Ascending aorta (tissue), 2 donors: Measurements from ENCODE around the gene HES5. TPM values are rescaled to one million over a fixed set of nuclear protein-coding genes. Genes with fewer than 3 reads are reported as not detected.

Source experiments
- DNase-seq, 2 donors: peaks; one replicate each; pipeline ENCODE4 v3.0.0-alpha.2; 2019; ENCODE audit warnings: low spot score in 2 of 2
- H3K27ac ChIP-seq, 2 donors: fragments of 200-600 bp; sonication (generic); one replicate each; pipeline ENCODE4 v1.5.1; 2016 to 2017; ENCODE audit warnings: mild to moderate bottlenecking in 1 of 2
- H3K27me3 ChIP-seq: fragments of 200-600 bp; sonication (generic); one replicate; pipeline ENCODE4 v1.5.1; 2017
- H3K36me3 ChIP-seq, 2 donors: fragments of 200-600 bp; sonication (generic); one replicate each; pipeline ENCODE4 v1.5.1; 2016
- H3K4me1 ChIP-seq, 2 donors: fragments of 200-600 bp; sonication (generic); one replicate each; pipeline ENCODE4 v1.5.1; 2016 to 2017; ENCODE audit warnings: mild to moderate bottlenecking in 1 of 2
- H3K4me3 ChIP-seq, 2 donors: fragments of 200-600 bp; sonication (generic); one replicate each; pipeline ENCODE4 v1.5.1; 2016 to 2017; ENCODE audit warnings: mild to moderate bottlenecking in 1 of 2
- H3K9me3 ChIP-seq, 2 donors: fragments of 200-600 bp; sonication (generic); one replicate each; pipeline ENCODE4 v1.5.1; 2016
- intact Hi-C: fragments of 100-400 bp; cut with DNase I; formaldehyde crosslinking; loops from one replicate; pipeline ENCODE4 v1.15.1; 2023
- total RNA-seq: library from RNA; depleted of rRNA; stranded (reverse); fragments of >200 nt; gene quantifications from one replicate; pipeline ENCODE4 v1.1.0, GENCODE V29; 2016
- TF ChIP-seq, protein P1 (sequence below), 3 experiments: fragments of 200-600 bp in 2 of 3; fragments of 450-650 bp in 1 of 3; sonication (generic) in 2 of 3; IDR thresholded peaks; one replicate each; pipeline ENCODE4 v1.5.1; 2016 to 2019; ENCODE audit warnings: antibody characterized with exemption in 3 of 3, mild to moderate bottlenecking in 1 of 3, moderate library complexity in 1 of 3

HES5 gene
- total RNA-seq, 1 donor from 2014 or later: not detected

DNA sequence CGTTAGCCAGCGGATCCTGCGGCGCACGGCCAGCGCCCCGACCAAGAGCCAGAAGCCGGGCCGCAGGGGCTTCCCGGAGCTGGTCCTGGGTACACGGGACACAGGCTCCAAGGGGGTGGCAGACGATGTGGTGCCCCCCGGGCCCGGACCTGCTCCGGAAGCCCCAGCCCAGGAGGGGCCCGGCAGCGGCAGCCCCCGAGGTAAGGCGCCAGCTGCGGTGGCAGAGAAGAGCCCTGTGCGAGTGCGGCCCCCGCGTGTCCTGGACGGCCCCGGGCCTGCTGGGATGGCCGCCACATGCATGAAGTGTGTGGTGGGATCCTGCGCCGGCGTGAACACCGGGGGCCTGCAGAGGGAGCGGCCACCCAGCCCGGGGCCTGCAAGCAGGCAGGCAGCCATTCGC is 27.9 kb downstream of the HES5 start:
- H3K36me3 ChIP-seq: no peaks in the 10 kb centered on the region
- TF ChIP-seq, protein P1, sequence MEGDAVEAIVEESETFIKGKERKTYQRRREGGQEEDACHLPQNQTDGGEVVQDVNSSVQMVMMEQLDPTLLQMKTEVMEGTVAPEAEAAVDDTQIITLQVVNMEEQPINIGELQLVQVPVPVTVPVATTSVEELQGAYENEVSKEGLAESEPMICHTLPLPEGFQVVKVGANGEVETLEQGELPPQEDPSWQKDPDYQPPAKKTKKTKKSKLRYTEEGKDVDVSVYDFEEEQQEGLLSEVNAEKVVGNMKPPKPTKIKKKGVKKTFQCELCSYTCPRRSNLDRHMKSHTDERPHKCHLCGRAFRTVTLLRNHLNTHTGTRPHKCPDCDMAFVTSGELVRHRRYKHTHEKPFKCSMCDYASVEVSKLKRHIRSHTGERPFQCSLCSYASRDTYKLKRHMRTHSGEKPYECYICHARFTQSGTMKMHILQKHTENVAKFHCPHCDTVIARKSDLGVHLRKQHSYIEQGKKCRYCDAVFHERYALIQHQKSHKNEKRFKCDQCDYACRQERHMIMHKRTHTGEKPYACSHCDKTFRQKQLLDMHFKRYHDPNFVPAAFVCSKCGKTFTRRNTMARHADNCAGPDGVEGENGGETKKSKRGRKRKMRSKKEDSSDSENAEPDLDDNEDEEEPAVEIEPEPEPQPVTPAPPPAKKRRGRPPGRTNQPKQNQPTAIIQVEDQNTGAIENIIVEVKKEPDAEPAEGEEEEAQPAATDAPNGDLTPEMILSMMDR (IDR thresholded peaks at IDR 0.05): no peak
- H3K27me3 ChIP-seq: peaks cover 9% of the 10 kb centered on the region
- no peak overlapping the region for H3K27ac ChIP-seq
- DNase-seq: no peak
- no peak overlapping the region for H3K4me3 ChIP-seq
- H3K4me1 ChIP-seq: no peaks in the 10 kb centered on the region
- H3K9me3 ChIP-seq: no peaks in the 10 kb centered on the region
- intact Hi-C loops: no loop called here

DNA sequence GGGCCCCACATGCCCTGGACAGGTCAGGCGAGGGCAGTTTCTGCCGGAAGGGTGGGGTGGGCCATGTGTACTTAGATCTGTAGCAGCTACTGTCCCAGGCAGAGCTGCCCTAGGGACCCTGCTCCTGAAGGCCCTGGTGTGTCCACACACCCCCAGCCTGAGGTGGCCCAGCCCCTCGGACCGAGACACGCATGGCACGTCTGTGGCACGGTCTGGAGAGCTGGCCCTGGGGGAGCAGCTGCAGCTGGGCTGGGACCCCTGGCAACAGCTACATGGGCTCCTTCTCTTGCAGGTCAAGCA is 28.3 kb downstream of the HES5 start:
- no peak for DNase-seq
- H3K27ac ChIP-seq: no peak overlapping the region
- intact Hi-C loops: no loop called here
- no peaks in the 10 kb centered on the region for H3K4me1 ChIP-seq
- TF ChIP-seq, protein P1 (IDR thresholded peaks at IDR 0.05): no peak
- no peaks in the 10 kb centered on the region for H3K36me3 ChIP-seq
- no peak overlapping the region for H3K4me3 ChIP-seq
- peaks cover 9% of the 10 kb centered on the region for H3K27me3 ChIP-seq
- H3K9me3 ChIP-seq: no peaks in the 10 kb centered on the region

DNA sequence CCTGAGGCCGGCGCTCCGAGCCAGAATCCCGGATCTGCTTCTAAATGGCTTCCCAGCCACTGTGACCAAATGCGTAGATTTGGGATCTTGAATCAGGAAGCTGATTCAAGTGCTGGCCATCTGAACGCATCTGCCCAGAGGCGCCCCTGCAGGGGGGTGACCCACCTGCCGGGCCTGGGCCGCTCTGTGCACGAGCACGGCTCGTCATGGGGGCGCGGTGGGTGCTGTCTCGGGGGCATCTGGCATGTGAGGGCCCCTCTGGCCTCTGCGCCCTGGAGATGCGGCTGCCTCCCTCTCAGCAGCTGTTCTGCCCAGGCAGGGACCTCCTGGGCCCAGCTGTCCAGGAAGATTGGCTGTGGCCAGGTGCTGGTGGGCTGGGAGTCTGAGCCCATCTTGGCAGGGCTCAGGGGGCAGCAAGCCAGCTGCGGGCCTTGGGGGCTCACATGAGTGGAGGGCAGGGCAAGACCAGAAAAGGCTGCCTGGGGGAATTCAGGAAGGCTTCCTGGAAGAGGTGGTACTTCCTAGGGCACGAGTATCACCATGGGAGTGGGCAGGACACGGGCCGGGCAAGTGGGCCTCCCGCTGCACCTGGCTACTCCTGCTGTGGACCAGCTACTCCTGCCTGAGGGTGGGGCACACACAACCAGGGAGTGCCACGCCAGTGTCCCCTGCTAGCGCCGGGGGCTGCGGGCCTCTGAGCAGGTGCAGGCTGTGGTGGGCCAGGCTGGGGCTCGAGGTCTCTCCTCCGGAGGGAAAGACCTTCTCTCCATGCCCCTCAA is 28.8 kb downstream of the HES5 start:
- no peaks in the 10 kb centered on the region for H3K9me3 ChIP-seq
- peaks cover 9% of the 10 kb centered on the region for H3K27me3 ChIP-seq

DNA sequence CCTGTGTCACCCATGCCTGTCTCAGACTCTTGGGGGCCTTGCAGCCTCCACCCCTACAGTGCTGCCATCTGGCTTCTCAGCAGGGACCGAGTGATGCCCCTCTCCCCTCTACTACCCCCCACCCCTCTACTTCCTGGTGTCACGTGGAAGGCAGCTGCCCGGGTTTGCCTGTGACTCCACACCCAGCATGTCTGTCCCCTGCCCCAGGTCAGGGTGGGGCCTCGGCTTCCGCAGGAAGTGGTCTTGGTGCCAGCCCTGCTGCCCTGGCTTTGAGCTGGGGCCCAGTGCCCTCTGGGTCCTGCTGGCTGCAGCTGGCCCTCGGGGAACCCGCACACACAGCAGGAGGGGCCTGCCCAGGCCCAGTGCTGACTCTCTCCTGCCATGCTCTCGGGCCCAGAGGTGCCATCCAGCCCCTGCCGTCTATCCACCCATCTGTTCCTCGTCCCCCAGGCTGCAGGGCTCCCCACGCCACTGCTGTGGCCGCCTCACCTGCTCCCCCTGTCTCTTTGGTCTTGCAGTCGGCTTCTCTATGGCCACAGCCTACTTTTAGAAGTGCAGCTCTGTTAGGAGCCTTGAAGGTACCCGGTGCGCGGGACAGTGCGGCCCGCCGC is 30.0 kb downstream of the HES5 start:
- TF ChIP-seq, protein P1 (IDR thresholded peaks at IDR 0.05): no peak
- H3K36me3 ChIP-seq: no peaks in the 10 kb centered on the region
- no peaks in the 10 kb centered on the region for H3K9me3 ChIP-seq
- H3K4me3 ChIP-seq: no peak overlapping the region
- H3K4me1 ChIP-seq: no peaks in the 10 kb centered on the region
- intact Hi-C loops: no loop called here
- no peak for DNase-seq
- H3K27ac ChIP-seq: no peak overlapping the region
- peaks cover 9% of the 10 kb centered on the region for H3K27me3 ChIP-seq

More for the DNA sequence above, 28.8 kb downstream of the HES5 start:
- intact Hi-C loops: no loop called here
- H3K4me3 ChIP-seq: no peak overlapping the region
- H3K4me1 ChIP-seq: no peaks in the 10 kb centered on the region
- TF ChIP-seq, protein P1 (IDR thresholded peaks at IDR 0.05): no peak
- no peak overlapping the region for H3K27ac ChIP-seq
- no peaks in the 10 kb centered on the region for H3K36me3 ChIP-seq
- no peak for DNase-seq

DNA sequence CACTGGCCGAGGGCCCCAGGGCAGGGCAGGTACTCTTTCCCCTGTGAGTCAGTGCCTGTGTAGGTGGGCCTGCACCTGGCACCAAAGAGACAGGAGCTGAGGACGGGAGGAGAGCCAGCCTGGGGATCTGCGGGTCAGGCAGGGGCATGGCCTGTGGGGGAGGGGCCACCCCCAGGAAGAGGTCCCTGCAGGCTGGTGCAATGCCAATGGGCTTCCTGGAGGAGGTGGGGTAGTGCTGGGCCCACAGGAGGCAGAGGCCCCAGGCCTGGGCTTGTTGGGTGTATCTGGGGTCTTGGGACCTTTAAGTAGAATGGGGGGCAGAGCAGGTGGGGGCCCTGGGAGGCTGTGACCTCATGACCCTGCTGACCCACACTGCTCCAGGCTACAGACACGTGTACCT is 30.8 kb downstream of the HES5 start:
- Histone ChIP-seq H3K4me3 (no peak overlapping the region), H3K27me3 (peaks cover 4% of the 10 kb centered on the region), H3K9me3 (no peaks in the 10 kb centered on the region), H3K27ac (no peak overlapping the region), H3K4me1 (no peaks in the 10 kb centered on the region), H3K36me3 (no peaks in the 10 kb centered on the region)
- intact Hi-C loops: no loop called here
- TF ChIP-seq, protein P1 (IDR thresholded peaks at IDR 0.05): no peak
- no peak for DNase-seq
